ENCODE results near the gene IGFBP6. TPM values are rescaled to one million over a fixed set of nuclear protein-coding genes. Genes with fewer than 3 reads are reported as not detected.

IGFBP6 gene
- total RNA-seq, 1 experiment from 2014 or later: 6.4 TPM

- H3K4me3 Mint-ChIP-seq: no peak overlapping the region
- ChIA-PET CTCF (interaction anchor here (0.7 to 1.4 kb wide), 5 partner anchors 30 to 127 kb away, joined by 3 to 5 read pairs (median 4); no protein-coding TSS in a partner anchor), POLR2A (no interaction called here)
- DNase-seq (ENCODE audit: low spot score) (no peak), ATAC-seq (no peak)
- H3K36me3 Mint-ChIP-seq: no peaks in the 10 kb centered on the region
- no peak for TF ChIP-seq JAZF1 (CRISPR knock-in tag; IDR thresholded peaks at IDR 0.05)
- no peak for TF ChIP-seq E2F5 (CRISPR knock-in tag; IDR thresholded peaks at IDR 0.05)
- no peak for TF ChIP-seq SP1 (CRISPR knock-in tag; conservative IDR thresholded peaks at IDR 0.05)
- no peak for TF ChIP-seq MLX (CRISPR knock-in tag; IDR thresholded peaks at IDR 0.05)
- TF ChIP-seq TP53 (CRISPR knock-in tag; IDR thresholded peaks at IDR 0.05): no peak
- no peak for TF ChIP-seq MXD4 (CRISPR knock-in tag; IDR thresholded peaks at IDR 0.05; ENCODE audit: borderline replicate concordance)
- no peak for TF ChIP-seq ZNF281 (CRISPR knock-in tag; IDR thresholded peaks at IDR 0.05)
- TF ChIP-seq E2F4 (CRISPR knock-in tag; IDR thresholded peaks at IDR 0.05; ENCODE audit: borderline replicate concordance, low read depth): no peak
- no peak overlapping the region for H3K27ac Mint-ChIP-seq
- H3K27me3 Mint-ChIP-seq (ENCODE audit: low read depth): peaks cover 60% of the 10 kb centered on the region
- H3K4me1 Mint-ChIP-seq: no peaks in the 10 kb centered on the region
- H3K9me3 Mint-ChIP-seq: no peaks in the 10 kb centered on the region
These were observed 31.5 kb downstream of the IGFBP6 start for GRCh38 chr12:53128780-53129569.

GRCh38 chr12:53131844-53132243 lies 34.4 kb downstream of the IGFBP6 start:
- Mint-ChIP-seq H3K9me3 (no peaks in the 10 kb centered on the region), H3K36me3 (no peaks in the 10 kb centered on the region), H3K27me3 (ENCODE audit: low read depth) (peaks cover 48% of the 10 kb centered on the region), H3K4me3 (no peak overlapping the region), H3K4me1 (no peaks in the 10 kb centered on the region), H3K27ac (no peak overlapping the region)
- ChIA-PET CTCF (interaction anchor here (1.1 kb wide), 1 partner anchor 28 kb away, joined by 3 read pairs; no protein-coding TSS in a partner anchor), POLR2A (no interaction called here)
- DNase-seq (ENCODE audit: low spot score) (no peak), ATAC-seq (no peak)
- TF ChIP-seq NR2C2 (CRISPR knock-in tag; IDR thresholded peaks at IDR 0.05): no peak
- no peak for TF ChIP-seq ATF2 (CRISPR knock-in tag; IDR thresholded peaks at IDR 0.05; ENCODE audit: borderline replicate concordance, low read depth)
- no peak for TF ChIP-seq CBFB (CRISPR knock-in tag; IDR thresholded peaks at IDR 0.05; ENCODE audit: low read depth)
- no peak for TF ChIP-seq AR (CRISPR knock-in tag; IDR thresholded peaks at IDR 0.05)
- no peak for TF ChIP-seq ZNF317 (CRISPR knock-in tag; IDR thresholded peaks at IDR 0.05; ENCODE audit: borderline replicate concordance, low read depth)
- no peak for TF ChIP-seq ZNF671 (CRISPR knock-in tag; IDR thresholded peaks at IDR 0.05)
- no peak for TF ChIP-seq NR3C1 (CRISPR knock-in tag; conservative IDR thresholded peaks at IDR 0.05; ENCODE audit: low read depth)
- no peak for TF ChIP-seq NFE2L1 (CRISPR knock-in tag; IDR thresholded peaks at IDR 0.05)
- no peak for TF ChIP-seq NR1H2 (CRISPR knock-in tag; IDR thresholded peaks at IDR 0.05)
- no peak for TF ChIP-seq SP1 (CRISPR knock-in tag; conservative IDR thresholded peaks at IDR 0.05)
- no peak for TF ChIP-seq PRDM15 (CRISPR knock-in tag; IDR thresholded peaks at IDR 0.05)
- no peak for TF ChIP-seq ZNF219 (CRISPR knock-in tag; IDR thresholded peaks at IDR 0.05; ENCODE audit: borderline replicate concordance)

Measured in WTC11 (cell line).